ENCODE results near the gene MBNL2. TPM values are rescaled to one million over a fixed set of nuclear protein-coding genes. Genes with fewer than 3 reads are reported as not detected.

Gene MBNL2
- total RNA-seq, 2 donors from 2014 or later: 47.5 to 50.8 TPM

- no peak for DNase-seq
- TF ChIP-seq POLR2A (IDR thresholded peaks at IDR 0.05): no peak
- no peak for TF ChIP-seq CTCF (IDR thresholded peaks at IDR 0.05)
- Histone ChIP-seq H3K27ac (no peak overlapping the region), H3K36me3 (replicated peaks in 1 of 2; ENCODE audit: insufficient read depth in 1 of 2, low read depth in 2 of 2) (no peaks in the 10 kb centered on the region), H3K9me3 (no peaks in the 10 kb centered on the region), H3K27me3 (no peaks in the 10 kb centered on the region), H3K4me3 (no peak overlapping the region), H3K4me1 (peaks cover 55% of the 10 kb centered on the region)
- ATAC-seq: no peak
- intact Hi-C loops (cut with DNase I): no loop called here
- WGBS, 2 donors: 85 to 97% methylated on average over 5 of the region's 5 CpGs
These were observed 102.0 kb downstream of the MBNL2 start for GRCh38 chr13:97324115-97324514.

DNA sequence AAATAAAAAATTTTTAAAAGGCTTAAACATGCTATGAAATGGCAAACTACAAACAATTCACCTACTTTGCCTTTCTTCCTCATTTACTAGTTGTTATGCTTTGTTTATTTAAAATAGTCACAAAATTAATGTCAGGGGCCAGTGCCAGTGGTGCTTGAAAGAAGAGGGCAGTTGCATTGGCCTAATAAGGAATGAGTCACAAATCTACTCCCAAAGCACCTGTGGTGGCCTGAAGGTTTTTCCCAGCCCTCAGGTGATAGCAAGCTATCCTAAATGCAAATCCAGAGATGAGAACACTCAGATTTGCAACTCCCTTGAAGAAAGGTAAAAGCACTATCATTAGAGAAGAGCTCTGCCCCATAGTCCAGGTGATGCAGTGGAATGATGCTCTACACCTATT lies 103.6 kb downstream of the MBNL2 start:
- intact Hi-C loops (cut with DNase I): no loop called here
- H3K9me3 ChIP-seq: no peaks in the 10 kb centered on the region
- no peak for TF ChIP-seq POLR2A (IDR thresholded peaks at IDR 0.05)
- no peak for TF ChIP-seq CTCF (IDR thresholded peaks at IDR 0.05)

DNA sequence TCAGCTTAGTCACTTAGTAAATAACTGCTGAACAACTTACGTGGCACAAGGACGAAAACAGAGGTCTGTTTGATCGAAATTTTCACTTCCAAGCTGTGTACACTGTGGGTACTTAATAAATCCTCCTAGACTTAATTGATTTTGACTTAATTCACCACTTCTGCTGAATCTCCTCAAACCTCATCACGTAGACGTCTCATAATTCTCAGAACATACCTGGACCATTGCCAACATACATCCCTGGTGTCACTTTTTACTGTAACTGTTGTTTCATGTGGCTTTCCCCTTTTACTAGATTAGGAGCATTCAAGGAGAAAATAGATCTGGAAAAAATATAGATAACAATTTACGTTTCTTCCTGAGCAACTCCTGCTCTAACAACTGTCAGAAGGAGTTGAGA lies 105.0 kb downstream of the MBNL2 start:
- peaks cover 47% of the 10 kb centered on the region for H3K4me1 ChIP-seq
- intact Hi-C loops (cut with DNase I): no loop called here
- DNase-seq (no peak), ATAC-seq (no peak)
- no peak overlapping the region for H3K4me3 ChIP-seq
- H3K27ac ChIP-seq: peak overlapping the region in 1 of 4 donors; percentile 15
- TF ChIP-seq CTCF (IDR thresholded peaks at IDR 0.05) (no peak), POLR2A (IDR thresholded peaks at IDR 0.05) (no peak)
- H3K36me3 ChIP-seq (replicated peaks in 1 of 2; ENCODE audit: insufficient read depth in 1 of 2, low read depth in 2 of 2): no peaks in the 10 kb centered on the region
- no peaks in the 10 kb centered on the region for H3K27me3 ChIP-seq
- no peaks in the 10 kb centered on the region for H3K9me3 ChIP-seq
- WGBS, 2 donors: 54 to 64% methylated on average over 6 of the region's 6 CpGs

More for the DNA sequence above, 103.6 kb downstream of the MBNL2 start:
- Histone ChIP-seq H3K27ac (peak overlapping the region in 2 of 4 donors; percentile 49 to 62), H3K4me3 (no peak overlapping the region), H3K36me3 (replicated peaks in 1 of 2; ENCODE audit: insufficient read depth in 1 of 2, low read depth in 2 of 2) (no peaks in the 10 kb centered on the region), H3K27me3 (no peaks in the 10 kb centered on the region), H3K4me1 (peaks cover 47% of the 10 kb centered on the region)
- DNase-seq (peak; percentile 48 to 60 (median 53)), ATAC-seq (peak; percentile 81)

DNA sequence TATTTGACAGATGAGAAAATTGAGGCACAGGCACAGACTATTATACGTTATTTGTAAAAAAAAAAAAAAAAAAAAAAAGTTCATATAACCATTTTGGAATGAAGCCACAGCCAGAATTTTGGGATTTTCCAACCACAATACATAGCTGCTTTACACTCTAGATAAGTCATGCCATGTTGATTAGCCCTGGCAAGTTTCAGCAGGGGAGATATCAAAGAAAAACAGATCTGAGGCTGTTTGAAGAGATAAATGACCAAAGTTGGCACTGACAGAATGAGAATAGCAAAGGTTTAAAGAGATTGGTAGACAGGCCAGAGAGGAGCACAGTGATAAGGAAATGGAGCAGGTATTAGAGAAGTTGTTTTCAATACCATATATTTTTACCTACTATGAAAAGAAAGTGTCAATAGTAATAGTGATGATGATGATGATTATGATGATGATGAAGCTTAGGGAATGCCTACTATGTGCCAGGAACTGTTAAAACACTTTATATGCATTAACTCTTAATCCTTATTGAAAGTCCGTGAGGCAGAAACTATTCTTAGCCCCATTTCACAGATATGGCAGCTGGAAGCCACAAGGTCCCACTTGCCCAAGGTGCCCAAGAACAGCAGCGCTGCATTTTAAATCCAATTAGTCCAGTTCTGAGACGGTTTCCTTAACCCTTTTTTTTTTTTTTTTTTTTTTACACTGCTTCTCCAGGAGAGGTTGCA lies 105.5 kb downstream of the MBNL2 start:
- DNase-seq (no peak), ATAC-seq (no peak)
- no peak overlapping the region for H3K4me3 ChIP-seq
- WGBS, 2 donors: 72 to 73% methylated on average over 4 of the region's 4 CpGs
- TF ChIP-seq CTCF (IDR thresholded peaks at IDR 0.05): no peak
- no peak for TF ChIP-seq POLR2A (IDR thresholded peaks at IDR 0.05)
- H3K36me3 ChIP-seq (replicated peaks in 1 of 2; ENCODE audit: insufficient read depth in 1 of 2, low read depth in 2 of 2): no peaks in the 10 kb centered on the region
- H3K9me3 ChIP-seq: no peaks in the 10 kb centered on the region
- H3K27ac ChIP-seq: peak overlapping the region in 2 of 4 donors; percentile 24 to 35
- peaks cover 53% of the 10 kb centered on the region for H3K4me1 ChIP-seq
- intact Hi-C loops (cut with DNase I): no loop called here
- H3K27me3 ChIP-seq: no peaks in the 10 kb centered on the region
